Astrocyte (in vitro differentiated cells and primary cell): ENCODE data around the gene ZNF827.

Experiments
- EZH2 ChIP-seq: IDR thresholded peaks from 2 replicates; pipeline ENCODE4 v1.6.1; 2012; ENCODE audit warnings: mild to moderate bottlenecking, low read length, inconsistent platforms; ENCODE audit not compliant: insufficient read depth
- TF ChIP-seq, protein P1 (sequence below): IDR thresholded peaks from 2 replicates; pipeline ENCODE4 v1.5.1; 2011; ENCODE audit warnings: low read depth, mild to moderate bottlenecking, inconsistent platforms, low read length, moderate library complexity; ENCODE audit not compliant: insufficient read depth

DNA sequence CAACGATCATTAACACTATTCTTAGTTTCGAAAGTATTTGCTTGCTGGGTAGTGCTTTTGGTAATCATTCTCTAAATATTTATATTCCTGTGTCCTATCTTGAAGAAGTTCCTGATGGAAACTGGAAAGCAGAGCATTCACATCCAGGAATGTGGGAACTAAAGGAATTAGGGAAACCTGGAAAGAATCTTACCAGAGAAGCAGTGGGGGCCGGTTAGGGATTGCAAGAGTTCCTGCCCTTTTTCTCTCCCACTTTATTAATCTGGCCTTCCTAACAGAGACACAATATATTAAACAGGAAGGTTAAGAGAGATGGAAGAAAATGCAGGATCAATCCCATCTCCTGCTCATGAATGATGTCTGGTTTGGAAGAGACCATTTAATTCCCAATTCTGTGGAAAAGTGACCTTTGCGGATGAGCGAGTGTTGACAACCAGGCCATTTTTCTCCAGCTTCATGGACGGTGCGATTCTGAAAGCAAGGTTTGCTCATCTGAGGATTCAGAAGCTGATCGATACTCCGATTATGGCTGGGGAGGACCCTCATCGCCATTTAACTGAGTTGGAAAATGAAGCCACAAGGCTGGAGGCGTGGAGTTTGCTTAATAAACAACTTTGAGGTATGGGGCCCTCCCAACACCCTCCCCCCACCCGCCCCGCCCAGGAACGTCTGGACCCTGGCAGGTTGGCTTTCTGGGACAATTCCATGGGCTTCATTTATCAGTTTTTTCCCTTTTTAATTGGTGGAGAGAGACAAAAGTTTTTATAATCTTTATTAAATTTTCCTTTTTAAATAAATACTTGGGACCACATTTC is 206.4 kb downstream of the ZNF827 start:
- TF ChIP-seq, protein P1, sequence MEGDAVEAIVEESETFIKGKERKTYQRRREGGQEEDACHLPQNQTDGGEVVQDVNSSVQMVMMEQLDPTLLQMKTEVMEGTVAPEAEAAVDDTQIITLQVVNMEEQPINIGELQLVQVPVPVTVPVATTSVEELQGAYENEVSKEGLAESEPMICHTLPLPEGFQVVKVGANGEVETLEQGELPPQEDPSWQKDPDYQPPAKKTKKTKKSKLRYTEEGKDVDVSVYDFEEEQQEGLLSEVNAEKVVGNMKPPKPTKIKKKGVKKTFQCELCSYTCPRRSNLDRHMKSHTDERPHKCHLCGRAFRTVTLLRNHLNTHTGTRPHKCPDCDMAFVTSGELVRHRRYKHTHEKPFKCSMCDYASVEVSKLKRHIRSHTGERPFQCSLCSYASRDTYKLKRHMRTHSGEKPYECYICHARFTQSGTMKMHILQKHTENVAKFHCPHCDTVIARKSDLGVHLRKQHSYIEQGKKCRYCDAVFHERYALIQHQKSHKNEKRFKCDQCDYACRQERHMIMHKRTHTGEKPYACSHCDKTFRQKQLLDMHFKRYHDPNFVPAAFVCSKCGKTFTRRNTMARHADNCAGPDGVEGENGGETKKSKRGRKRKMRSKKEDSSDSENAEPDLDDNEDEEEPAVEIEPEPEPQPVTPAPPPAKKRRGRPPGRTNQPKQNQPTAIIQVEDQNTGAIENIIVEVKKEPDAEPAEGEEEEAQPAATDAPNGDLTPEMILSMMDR, result no peak
- TF ChIP-seq EZH2, result no peak
